NOMO-1 treated with DMSO at 0.1 percent for 48 hours (cell line): ENCODE data around the gene RBM17.
A peak's percentile ranks its signal among the peaks of the same experiment; 100 is the strongest.
"Not testable (repeated sequence)": the region's sequence is repeated elsewhere in the genome, so short reads cannot be mapped to it uniquely, and the experiment has no call there.

ENCODE experiments used
- DNase-seq: peaks from one replicate; lab custom pipeline; 2025; ENCODE audit not compliant: unreplicated experiment; lab: John Stamatoyannopoulos, UW

RBM17 gene

DNA sequence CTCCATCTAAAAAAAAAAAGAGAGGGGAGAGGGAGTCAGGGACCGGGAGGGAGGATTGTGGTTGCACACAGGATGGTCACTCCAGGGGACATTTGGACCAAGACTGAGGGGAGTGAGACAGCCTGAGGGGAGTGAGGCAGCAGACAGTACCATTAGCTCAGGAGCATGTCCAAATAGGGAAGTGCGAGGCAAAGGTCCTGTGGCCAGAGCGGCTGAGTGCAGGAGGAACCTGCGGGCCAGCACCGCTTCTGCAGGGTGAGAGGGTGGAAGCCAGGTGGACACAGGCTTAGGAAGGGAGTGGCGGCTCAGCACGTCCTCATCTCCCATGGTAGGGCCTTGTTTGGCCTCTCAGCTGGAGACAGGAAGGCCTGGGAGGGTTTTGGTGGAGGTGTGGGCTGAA is 65.0 kb downstream of the RBM17 start:
- DNase-seq, result no peak

DNA sequence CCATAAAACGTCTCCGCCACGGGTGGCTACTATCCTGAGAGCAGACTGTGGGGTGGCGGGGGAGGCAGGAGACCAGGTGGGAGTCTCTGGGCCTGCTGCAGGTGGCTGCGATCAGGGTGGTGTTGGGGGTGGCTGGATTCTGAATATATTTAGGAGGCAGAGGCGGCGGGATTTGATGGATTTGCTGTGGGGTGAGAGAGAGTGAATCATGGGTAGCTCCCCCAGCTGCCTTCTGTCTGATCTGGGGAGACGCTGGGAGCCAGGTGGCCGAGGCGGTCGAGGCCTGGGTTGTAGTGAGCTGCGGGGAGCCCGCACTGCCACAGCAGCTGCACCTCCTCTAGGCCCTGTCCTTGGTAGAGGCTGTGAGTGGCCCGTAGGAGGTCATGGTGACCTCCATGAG is 65.7 kb downstream of the RBM17 start:
- no peak for DNase-seq

DNA sequence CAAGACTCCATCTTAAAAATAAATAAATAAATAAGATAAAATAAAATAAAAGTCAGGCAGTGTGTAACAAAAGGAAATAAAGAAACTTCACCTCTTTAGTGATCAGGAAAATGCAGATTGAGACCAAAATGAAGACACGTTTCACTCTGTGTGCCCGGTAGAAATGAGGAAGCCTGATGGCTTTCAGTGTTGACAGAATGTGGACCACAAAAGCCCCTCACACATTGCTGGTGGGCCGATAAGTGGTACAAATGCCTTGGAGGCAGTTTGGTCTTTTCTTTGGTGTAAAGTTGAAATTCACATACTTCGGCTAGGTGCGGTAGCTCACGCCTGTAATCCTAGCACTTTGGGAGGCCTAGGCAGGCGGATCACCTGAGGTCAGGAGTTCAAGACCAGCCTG is 69.4 kb downstream of the RBM17 start:
- DNase-seq, result no peak

- no peak for DNase-seq
Observed at GRCh38 chr10:6161921-6162320, 73.1 kb downstream of the RBM17 start.

DNA sequence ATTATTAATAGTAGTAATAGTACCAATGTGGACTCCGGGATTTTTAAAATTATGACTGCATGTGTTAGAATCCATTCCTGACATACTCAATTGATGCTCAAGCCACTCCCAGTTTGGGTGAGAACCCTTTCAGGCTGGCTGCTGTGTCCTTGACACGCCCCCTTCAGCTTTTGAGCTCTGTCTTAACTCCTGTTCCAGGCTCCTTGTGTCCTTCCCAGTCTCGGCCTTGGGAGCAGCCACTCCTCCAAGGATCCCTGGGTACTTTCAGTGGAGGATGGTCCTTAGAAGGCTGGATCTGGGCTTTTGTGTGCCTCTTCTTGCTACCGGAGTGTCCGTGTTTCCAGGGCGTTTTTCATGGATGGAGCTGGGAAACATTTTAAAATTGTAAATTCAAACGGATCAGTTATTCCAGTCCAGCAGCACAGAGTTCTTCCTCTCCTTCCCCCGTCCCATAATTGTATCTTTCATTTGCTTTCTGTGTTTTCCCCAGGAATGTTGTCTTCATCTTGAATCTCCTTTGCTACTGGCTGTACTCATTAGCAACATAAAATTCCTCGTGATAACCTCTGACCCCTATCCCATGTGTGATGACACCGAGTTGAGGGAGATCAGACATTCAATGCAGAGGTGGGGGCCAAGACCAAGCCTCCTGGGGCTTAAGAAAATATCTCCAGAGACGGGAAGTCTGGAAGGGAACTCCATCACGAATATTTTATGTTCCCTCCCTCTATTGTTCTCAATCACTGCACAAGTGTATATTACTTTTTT is 73.9 kb downstream of the RBM17 start:
- no peak for DNase-seq

GRCh38 chr10:6163364-6164270 is 74.8 kb downstream of the RBM17 start:
- DNase-seq, result peak; percentile 85

DNA sequence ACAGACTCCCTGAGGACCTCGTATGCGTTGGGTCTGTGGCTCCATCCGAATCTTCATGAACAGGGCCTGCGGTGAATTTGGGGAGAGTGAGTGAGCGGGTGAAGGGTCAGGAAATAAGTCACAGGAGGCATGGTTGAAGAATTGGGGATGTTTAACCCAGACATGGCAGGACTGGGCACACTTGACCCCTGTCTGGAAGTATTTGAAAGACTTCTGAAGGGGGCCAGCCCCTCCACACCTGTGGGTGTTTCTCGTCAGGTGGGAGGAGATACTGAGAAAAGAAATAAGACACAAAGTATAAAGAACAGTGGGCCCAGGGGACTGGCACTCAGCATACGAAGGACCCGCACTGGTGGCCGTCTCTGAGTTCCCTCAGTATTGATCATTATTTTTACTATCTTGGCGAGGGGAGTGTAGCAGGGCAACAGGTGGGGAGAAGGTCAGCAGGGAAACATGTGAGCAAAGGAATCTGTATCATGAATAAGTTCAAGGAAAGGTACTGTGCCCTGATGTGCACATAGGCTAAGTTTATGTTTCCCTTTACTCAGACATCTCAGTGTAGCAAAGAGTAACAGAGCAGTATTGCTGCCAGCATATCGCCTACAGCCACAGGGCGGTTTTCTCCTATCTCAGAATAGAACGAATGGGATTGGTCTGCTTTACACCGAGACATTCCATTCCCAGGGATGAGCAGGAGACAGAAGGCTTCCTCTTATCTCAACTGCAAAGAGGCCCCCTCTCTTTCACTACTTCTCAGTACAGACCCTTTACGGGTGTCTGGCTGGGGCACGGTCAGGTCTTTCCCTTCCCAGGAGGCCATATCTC is 75.6 kb downstream of the RBM17 start:
- no peak for DNase-seq

- DNase-seq, result no peak
Observed at GRCh38 chr10:6165221-6165725, 76.4 kb downstream of the RBM17 start.

- DNase-seq, result not testable (repeated sequence)
Observed at GRCh38 chr10:6165933-6166332, 77.1 kb downstream of the RBM17 start.
